ENCODE data around the gene U2AF2. TPM values are rescaled to one million over a fixed set of nuclear protein-coding genes. Genes with fewer than 3 reads are reported as not detected.

U2AF2 gene
- total RNA-seq, 4 donors from 2014 or later = 38.1 to 60.2 (median 50.1) TPM

GRCh38 chr19:55671054-55671378 is 16.2 kb downstream of the U2AF2 start:
- Histone ChIP-seq H3K27me3 (no peaks in the 10 kb centered on the region), H3K4me1 (peaks cover 8 to 13% of the 10 kb centered on the region in 2 donors), H3K27ac (no peak overlapping the region), H3K9me3 (no peaks in the 10 kb centered on the region), H3K4me3 (no peak overlapping the region), H3K36me3 (peaks cover 0 to 52% of the 10 kb centered on the region in 2 donors)
- no peak for TF ChIP-seq POLR2A (IDR thresholded peaks at IDR 0.05)
- TF ChIP-seq, protein P1, sequence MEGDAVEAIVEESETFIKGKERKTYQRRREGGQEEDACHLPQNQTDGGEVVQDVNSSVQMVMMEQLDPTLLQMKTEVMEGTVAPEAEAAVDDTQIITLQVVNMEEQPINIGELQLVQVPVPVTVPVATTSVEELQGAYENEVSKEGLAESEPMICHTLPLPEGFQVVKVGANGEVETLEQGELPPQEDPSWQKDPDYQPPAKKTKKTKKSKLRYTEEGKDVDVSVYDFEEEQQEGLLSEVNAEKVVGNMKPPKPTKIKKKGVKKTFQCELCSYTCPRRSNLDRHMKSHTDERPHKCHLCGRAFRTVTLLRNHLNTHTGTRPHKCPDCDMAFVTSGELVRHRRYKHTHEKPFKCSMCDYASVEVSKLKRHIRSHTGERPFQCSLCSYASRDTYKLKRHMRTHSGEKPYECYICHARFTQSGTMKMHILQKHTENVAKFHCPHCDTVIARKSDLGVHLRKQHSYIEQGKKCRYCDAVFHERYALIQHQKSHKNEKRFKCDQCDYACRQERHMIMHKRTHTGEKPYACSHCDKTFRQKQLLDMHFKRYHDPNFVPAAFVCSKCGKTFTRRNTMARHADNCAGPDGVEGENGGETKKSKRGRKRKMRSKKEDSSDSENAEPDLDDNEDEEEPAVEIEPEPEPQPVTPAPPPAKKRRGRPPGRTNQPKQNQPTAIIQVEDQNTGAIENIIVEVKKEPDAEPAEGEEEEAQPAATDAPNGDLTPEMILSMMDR (IDR thresholded peaks at IDR 0.05 in 4 of 5, conservative IDR thresholded peaks at IDR 0.05 in 1 of 5) = no peak
- DNase-seq (no peak), ATAC-seq (no peak)
- in situ Hi-C loops (cut with MboI; ENCODE audit: low sequenced_read_pairs in 4 of 4) = no loop called here
- intact Hi-C loops (cut with DNase I; ENCODE audit: low total_unique reads) = no loop called here

GRCh38 chr19:55672418-55672817 is 17.6 kb downstream of the U2AF2 start:
- DNase-seq = no peak
- in situ Hi-C loops (cut with MboI; ENCODE audit: low sequenced_read_pairs in 4 of 4) (no loop called here), intact Hi-C loops (cut with DNase I; ENCODE audit: low total_unique reads) (no loop called here)
- peaks cover 22 to 26% of the 10 kb centered on the region in 2 donors for H3K4me1 ChIP-seq
- H3K27ac ChIP-seq = no peak overlapping the region
- H3K4me3 ChIP-seq = no peak overlapping the region
- no peaks in the 10 kb centered on the region for H3K27me3 ChIP-seq
- no peak for ATAC-seq
- no peaks in the 10 kb centered on the region for H3K9me3 ChIP-seq
- peaks cover 0 to 39% of the 10 kb centered on the region in 2 donors for H3K36me3 ChIP-seq
- TF ChIP-seq, protein P1 (IDR thresholded peaks at IDR 0.05 in 4 of 5, conservative IDR thresholded peaks at IDR 0.05 in 1 of 5) = no peak
- TF ChIP-seq POLR2A (IDR thresholded peaks at IDR 0.05) = no peak

- intact Hi-C loops (cut with DNase I; ENCODE audit: low total_unique reads) (no loop called here), in situ Hi-C loops (cut with MboI; ENCODE audit: low sequenced_read_pairs in 4 of 4) (no loop called here)
- no peak overlapping the region for H3K4me3 ChIP-seq
- no peak for ATAC-seq
- H3K27me3 ChIP-seq = no peaks in the 10 kb centered on the region
- peaks cover 27 to 36% of the 10 kb centered on the region in 2 donors for H3K4me1 ChIP-seq
- TF ChIP-seq POLR2A (IDR thresholded peaks at IDR 0.05) = no peak
- peaks cover 0 to 33% of the 10 kb centered on the region in 2 donors for H3K36me3 ChIP-seq
- no peak overlapping the region for H3K27ac ChIP-seq
- DNase-seq = no peak
- no peaks in the 10 kb centered on the region for H3K9me3 ChIP-seq
Observed at GRCh38 chr19:55673465-55673864, 18.6 kb downstream of the U2AF2 start.

- TF ChIP-seq, protein P1 (IDR thresholded peaks at IDR 0.05 in 4 of 5, conservative IDR thresholded peaks at IDR 0.05 in 1 of 5) = no peak
- no peak for TF ChIP-seq POLR2A (IDR thresholded peaks at IDR 0.05)
- no peaks in the 10 kb centered on the region for H3K9me3 ChIP-seq
- ATAC-seq = no peak
- intact Hi-C loops (cut with DNase I; ENCODE audit: low total_unique reads) = loop anchor here (2.0 kb wide), 1 partner anchor 447 kb away; the partner anchor contains the start of gene ZNF787
- H3K4me1 ChIP-seq = peaks cover 27 to 38% of the 10 kb centered on the region in 2 donors
- H3K27me3 ChIP-seq = no peaks in the 10 kb centered on the region
- peaks cover 0 to 33% of the 10 kb centered on the region in 2 donors for H3K36me3 ChIP-seq
- H3K27ac ChIP-seq = peak overlapping the region in 1 of 4 donors; percentile 89
- DNase-seq = no peak
- H3K4me3 ChIP-seq = no peak overlapping the region
- in situ Hi-C loops (cut with MboI; ENCODE audit: low sequenced_read_pairs in 4 of 4) = no loop called here
Observed at GRCh38 chr19:55673889-55674288, 19.1 kb downstream of the U2AF2 start.

DNA sequence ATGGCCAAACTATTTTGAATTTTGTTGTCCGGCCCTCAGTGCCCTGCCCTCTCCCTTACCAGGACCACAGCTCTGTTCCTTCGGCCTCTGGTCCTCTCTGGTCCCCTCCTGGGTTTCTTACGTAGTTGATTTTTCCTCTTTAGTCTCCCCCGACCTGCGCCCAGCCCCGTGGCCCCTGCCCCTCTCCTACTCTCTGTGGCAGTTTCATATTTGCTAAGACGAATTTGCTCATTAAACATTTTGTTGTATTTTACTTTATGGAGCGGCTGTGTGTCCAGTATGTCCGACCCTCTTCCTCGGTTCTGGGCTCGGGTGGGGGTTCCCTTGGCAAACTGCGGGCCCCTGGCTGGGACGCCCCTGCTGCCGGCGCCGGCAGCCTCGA is 19.6 kb downstream of the U2AF2 start:
- ATAC-seq = no peak
- no peak for DNase-seq
- no peaks in the 10 kb centered on the region for H3K27me3 ChIP-seq
- peak overlapping the region; percentile 76 to 89 (median 84) for H3K4me3 ChIP-seq
- H3K9me3 ChIP-seq = no peaks in the 10 kb centered on the region
- peak overlapping the region; percentile 77 to 95 (median 87) for H3K27ac ChIP-seq
- H3K36me3 ChIP-seq = peaks cover 0 to 33% of the 10 kb centered on the region in 2 donors
- intact Hi-C loops (cut with DNase I; ENCODE audit: low total_unique reads) = loop anchor here (2.0 kb wide), 1 partner anchor 446 kb away; the partner anchor contains the start of gene ZNF787
- in situ Hi-C loops (cut with MboI; ENCODE audit: low sequenced_read_pairs in 4 of 4) = no loop called here
- TF ChIP-seq, protein P1 (IDR thresholded peaks at IDR 0.05 in 4 of 5, conservative IDR thresholded peaks at IDR 0.05 in 1 of 5) = no peak
- no peak for TF ChIP-seq POLR2A (IDR thresholded peaks at IDR 0.05)
- H3K4me1 ChIP-seq = peaks cover 27 to 38% of the 10 kb centered on the region in 2 donors

Measured in gastrocnemius medialis (tissue), 4 donors.